Peyer's patch (tissue), 4 donors: ENCODE data around the gene FAM200A. TPM values are rescaled to one million over a fixed set of nuclear protein-coding genes. Genes with fewer than 3 reads are reported as not detected.
"Not testable (repeated sequence)": the region's sequence is repeated elsewhere in the genome, so short reads cannot be mapped to it uniquely, and the experiment has no call there.

Experiments
- DNase-seq, 3 donors: peaks; one replicate each; pipeline ENCODE4 v3.0.0-alpha.2; 2017 to 2019
- H3K27ac ChIP-seq, 4 donors: fragments of 200-600 bp; sonication (generic); one replicate each; pipeline ENCODE4 v1.5.1; 2016 to 2019
- H3K27me3 ChIP-seq, 2 donors: fragments of 200-600 bp; sonication (generic); one replicate each; pipeline ENCODE4 v1.5.1; 2019
- H3K36me3 ChIP-seq, 3 donors: fragments of 200-600 bp; sonication (generic); one replicate each; pipeline ENCODE4 v1.5.1; 2016 to 2019
- H3K4me1 ChIP-seq, 4 donors: fragments of 200-600 bp; sonication (generic); one replicate each; pipeline ENCODE4 v1.5.1; 2016 to 2019
- H3K4me3 ChIP-seq, 4 donors: fragments of 200-600 bp; sonication (generic); 1 replicate in 3 of 4; 2 replicates in 1 of 4; pipeline ENCODE4 v1.5.1; 2016 to 2019; ENCODE audit warnings: mild to moderate bottlenecking in 1 of 4
- H3K9me3 ChIP-seq, 4 donors: fragments of 200-600 bp; sonication (generic); one replicate each; pipeline ENCODE4 v1.5.1; 2016 to 2019; ENCODE audit warnings: mild to moderate bottlenecking in 1 of 4
- POLR2A ChIP-seq, 2 donors: fragments of 450-650 bp; IDR thresholded peaks; one replicate each; pipeline ENCODE4 v1.5.1; 2017; ENCODE audit warnings: antibody characterized with exemption in 2 of 2, mild to moderate bottlenecking in 2 of 2, moderate library complexity in 2 of 2
- total RNA-seq, 4 donors: library from RNA; depleted of rRNA; stranded (reverse); fragments of >200 nt; gene quantifications; one replicate each; pipeline ENCODE4 v1.1.0, GENCODE V29; 2016
- TF ChIP-seq, protein P1 (sequence below), 6 experiments: fragments of 450-650 bp in 4 of 6; fragments of 200-600 bp in 2 of 6; sonication (generic) in 1 of 6; IDR thresholded peaks; one replicate each; pipeline ENCODE4 v1.5.1; 2017 to 2019; ENCODE audit warnings: antibody characterized with exemption in 6 of 6, mild to moderate bottlenecking in 3 of 6, moderate library complexity in 1 of 6

The FAM200A gene
- total RNA-seq, 4 donors from 2014 or later = 2.2 to 4.2 (median 2.6) TPM

DNA sequence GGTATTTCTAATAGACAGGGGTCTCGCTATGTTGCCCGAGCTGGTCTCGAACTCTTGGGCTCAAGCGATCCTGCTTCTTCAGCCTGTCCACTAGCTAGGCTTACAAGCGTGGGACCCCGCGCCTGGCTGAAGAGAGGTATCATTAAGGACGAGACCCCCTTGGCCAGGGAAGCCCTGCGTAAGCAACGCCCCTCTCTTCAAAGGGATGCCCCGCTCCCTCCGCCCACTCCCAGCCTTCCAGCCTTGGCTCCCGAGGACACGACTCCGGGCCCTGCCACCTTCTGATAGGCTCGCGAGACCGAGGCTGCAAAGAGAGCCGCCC, 47.7 kb downstream of the FAM200A start:
- peak overlapping the region; percentile 62 to 81 (median 78) for H3K4me3 ChIP-seq
- H3K9me3 ChIP-seq = no peaks in the 10 kb centered on the region
- no peaks in the 10 kb centered on the region for H3K36me3 ChIP-seq
- peaks cover 0 to 33% (median 8%) of the 10 kb centered on the region in 4 donors for H3K4me1 ChIP-seq
- DNase-seq = no peak
- H3K27me3 ChIP-seq = no peaks in the 10 kb centered on the region
- H3K27ac ChIP-seq = peak overlapping the region; percentile 86 to 94 (median 90)
- TF ChIP-seq, protein P1, sequence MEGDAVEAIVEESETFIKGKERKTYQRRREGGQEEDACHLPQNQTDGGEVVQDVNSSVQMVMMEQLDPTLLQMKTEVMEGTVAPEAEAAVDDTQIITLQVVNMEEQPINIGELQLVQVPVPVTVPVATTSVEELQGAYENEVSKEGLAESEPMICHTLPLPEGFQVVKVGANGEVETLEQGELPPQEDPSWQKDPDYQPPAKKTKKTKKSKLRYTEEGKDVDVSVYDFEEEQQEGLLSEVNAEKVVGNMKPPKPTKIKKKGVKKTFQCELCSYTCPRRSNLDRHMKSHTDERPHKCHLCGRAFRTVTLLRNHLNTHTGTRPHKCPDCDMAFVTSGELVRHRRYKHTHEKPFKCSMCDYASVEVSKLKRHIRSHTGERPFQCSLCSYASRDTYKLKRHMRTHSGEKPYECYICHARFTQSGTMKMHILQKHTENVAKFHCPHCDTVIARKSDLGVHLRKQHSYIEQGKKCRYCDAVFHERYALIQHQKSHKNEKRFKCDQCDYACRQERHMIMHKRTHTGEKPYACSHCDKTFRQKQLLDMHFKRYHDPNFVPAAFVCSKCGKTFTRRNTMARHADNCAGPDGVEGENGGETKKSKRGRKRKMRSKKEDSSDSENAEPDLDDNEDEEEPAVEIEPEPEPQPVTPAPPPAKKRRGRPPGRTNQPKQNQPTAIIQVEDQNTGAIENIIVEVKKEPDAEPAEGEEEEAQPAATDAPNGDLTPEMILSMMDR (IDR thresholded peaks at IDR 0.05) = no peak
- no peak for TF ChIP-seq POLR2A (IDR thresholded peaks at IDR 0.05)

DNA sequence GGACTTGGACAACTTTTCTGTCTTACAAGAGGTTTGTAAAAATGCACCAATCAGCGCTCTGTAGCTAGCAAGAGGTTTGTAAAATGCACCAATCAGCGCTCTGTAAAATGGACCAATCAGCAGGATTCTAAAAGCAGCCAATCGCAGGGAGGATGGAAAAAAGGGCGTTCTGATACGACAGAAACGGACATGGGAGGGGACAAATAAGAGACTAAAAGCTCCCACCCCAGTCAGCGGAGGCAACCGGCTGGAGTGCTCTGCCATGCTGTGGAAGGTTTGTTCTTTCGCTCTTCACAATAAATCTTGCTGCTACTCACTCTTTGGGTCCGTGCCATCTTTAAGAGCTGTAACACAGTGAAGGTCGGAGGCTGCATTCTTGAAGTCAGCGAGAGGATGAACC, 50.7 kb downstream of the FAM200A start:
- not testable (repeated sequence) for DNase-seq, H3K27me3 ChIP-seq, H3K9me3 ChIP-seq, H3K27ac ChIP-seq, H3K36me3 ChIP-seq, H3K4me3 ChIP-seq
- peaks cover 2 to 34% (median 17%) of the 10 kb centered on the region in 4 donors for H3K4me1 ChIP-seq

DNA sequence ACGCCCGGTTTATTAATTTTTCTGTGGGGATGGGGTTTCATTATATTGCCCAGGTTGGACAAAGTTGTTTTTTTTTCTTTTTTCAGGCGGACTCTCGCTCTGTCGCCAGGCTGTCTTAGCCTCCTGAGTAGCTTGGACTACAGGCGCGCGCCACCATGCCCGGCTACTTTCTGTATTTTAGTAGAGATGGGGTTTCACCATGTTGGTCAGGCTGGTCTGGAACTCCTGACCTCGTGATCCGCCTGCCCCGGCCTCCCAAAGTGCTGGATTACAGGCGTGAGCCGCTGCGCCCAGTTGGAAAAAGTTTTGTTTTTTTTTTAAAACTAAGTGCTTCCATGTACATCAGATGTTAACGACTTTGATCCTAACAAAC, 51.3 kb downstream of the FAM200A start:
- Histone ChIP-seq H3K4me1 (peaks cover 2 to 28% (median 14%) of the 10 kb centered on the region in 4 donors), H3K9me3 (no peaks in the 10 kb centered on the region), H3K27me3 (no peaks in the 10 kb centered on the region), H3K27ac (peak overlapping the region; percentile 93 to 99 (median 98)), H3K36me3 (peaks cover 0 to 11% (median 0%) of the 10 kb centered on the region in 3 donors), H3K4me3 (peak overlapping the region; percentile 73 to 98 (median 86))
- no peak for DNase-seq
- TF ChIP-seq, protein P1 (IDR thresholded peaks at IDR 0.05) = no peak
- no peak for TF ChIP-seq POLR2A (IDR thresholded peaks at IDR 0.05)

DNA sequence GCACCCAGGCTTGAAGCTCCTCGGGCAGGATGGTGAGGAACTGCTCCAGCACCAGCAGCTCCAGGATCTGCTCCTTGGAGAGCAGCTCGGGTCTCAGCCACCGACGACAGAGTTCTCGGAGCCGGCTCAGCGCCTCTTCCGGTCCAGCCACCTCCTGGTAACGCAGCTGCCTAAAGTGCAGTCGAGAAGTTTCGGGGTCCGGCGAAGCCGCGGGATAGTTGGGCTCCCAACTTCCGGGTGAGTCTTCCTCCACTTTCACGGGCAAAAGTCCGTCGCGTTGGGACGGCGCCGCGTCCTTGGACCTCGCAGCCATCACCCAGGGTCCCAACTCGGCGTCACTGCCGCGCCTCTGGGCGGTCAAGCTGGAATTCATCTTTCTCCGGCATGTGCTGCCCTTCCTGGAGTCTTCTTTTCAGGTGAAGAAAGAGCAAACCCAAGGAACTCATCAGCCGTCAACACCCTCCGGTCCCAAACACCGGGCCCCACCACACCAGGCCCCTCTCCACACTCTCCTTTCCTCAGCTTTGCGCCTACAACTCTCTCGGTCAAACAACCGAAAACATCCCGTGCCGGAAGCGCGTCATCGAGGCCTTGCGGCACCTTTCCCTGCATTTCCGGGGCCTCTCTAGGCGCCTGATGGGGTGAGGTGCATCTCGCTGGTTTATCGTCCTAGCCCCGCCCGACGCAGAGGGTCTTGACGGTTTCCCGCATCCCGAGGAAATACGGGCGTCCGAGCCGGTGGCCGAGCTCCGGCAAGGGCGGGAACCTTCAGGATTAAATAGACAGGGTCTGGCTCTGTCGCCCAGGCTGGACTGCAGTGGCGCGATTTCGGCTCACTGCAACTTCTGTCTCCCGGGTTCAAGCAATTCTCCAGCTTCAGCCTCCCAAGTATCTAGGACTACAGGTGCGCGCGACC, 51.9 kb downstream of the FAM200A start, which contains the start of gene ZNF394:
Gene ZNF394 (minus strand): TSS at position 561 of the 916 bp plus-strand sequence. CDS start 188 bp downstream, at position 373.
- TF ChIP-seq, protein P1 (IDR thresholded peaks at IDR 0.05) = peak in 1 of 6 experiments; percentile 10
- TF ChIP-seq POLR2A (IDR thresholded peaks at IDR 0.05) = peak; percentile 71 to 73
- peak; percentile 92 to 97 (median 94) for DNase-seq
- no peaks in the 10 kb centered on the region for H3K27me3 ChIP-seq
- H3K9me3 ChIP-seq = peaks cover 0 to 3% (median 0%) of the 10 kb centered on the region in 4 donors
- H3K36me3 ChIP-seq = peaks cover 0 to 18% (median 0%) of the 10 kb centered on the region in 3 donors
- H3K27ac ChIP-seq = peak within 1 kb of the TSS; percentile 93 to 99 (median 98)
- peak within 1 kb of the TSS; percentile 73 to 98 (median 86) for H3K4me3 ChIP-seq
- H3K4me1 ChIP-seq = peaks cover 2 to 26% (median 13%) of the 10 kb centered on the region in 4 donors

DNA sequence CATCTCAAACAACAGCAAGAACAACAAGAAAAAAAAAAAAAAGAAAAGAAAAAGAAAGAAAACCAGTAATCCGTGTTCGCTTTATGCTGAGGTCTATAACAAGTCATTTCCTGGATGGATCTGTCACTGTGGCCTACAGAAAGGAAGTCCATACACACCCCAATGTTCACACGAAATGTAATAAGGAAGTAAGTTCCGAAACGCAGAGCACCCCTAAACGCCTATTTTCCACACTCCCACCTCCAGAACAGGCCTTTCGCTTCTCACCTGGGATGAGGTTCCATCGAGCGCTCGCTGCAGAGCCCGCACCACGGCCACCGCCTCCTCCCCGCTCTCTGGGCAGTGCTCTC, 52.6 kb downstream of the FAM200A start:
- no peak for DNase-seq
- peaks cover 2 to 26% (median 13%) of the 10 kb centered on the region in 4 donors for H3K4me1 ChIP-seq
- peak overlapping the region; percentile 73 to 98 (median 86) for H3K4me3 ChIP-seq
- H3K9me3 ChIP-seq = peaks cover 0 to 9% (median under 1%) of the 10 kb centered on the region in 4 donors
- TF ChIP-seq POLR2A (IDR thresholded peaks at IDR 0.05) = no peak
- TF ChIP-seq, protein P1 (IDR thresholded peaks at IDR 0.05) = no peak
- H3K36me3 ChIP-seq = peaks cover 0 to 24% (median 0%) of the 10 kb centered on the region in 3 donors
- no peaks in the 10 kb centered on the region for H3K27me3 ChIP-seq
- H3K27ac ChIP-seq = peak overlapping the region; percentile 93 to 99 (median 98)

DNA sequence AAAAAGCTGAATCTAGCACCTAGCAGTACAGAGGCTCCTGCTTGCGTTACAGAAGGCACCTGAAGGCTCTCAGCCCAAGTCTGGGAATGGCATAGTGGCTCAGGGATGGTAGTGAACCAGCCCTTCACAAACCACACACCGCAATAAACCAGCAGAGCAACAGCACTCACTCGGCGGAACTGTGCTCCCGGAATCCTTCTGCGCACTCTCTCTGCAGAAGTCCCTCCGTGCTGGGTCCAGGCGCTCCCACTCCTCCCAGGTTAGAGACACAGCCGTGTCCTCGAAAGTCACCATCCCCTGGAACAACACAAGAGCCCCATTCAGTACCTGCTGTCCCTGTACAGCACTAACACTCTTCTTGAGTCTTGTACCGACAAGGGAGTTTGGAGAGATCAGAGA, 53.4 kb downstream of the FAM200A start:
- no peak for DNase-seq

More for the DNA sequence above, 53.4 kb downstream of the FAM200A start:
- Histone ChIP-seq H3K27ac (peak overlapping the region in 3 of 4 donors; percentile 97 to 99 (median 98)), H3K4me3 (peak overlapping the region; percentile 73 to 98 (median 86)), H3K4me1 (peaks cover 2 to 26% (median 13%) of the 10 kb centered on the region in 4 donors), H3K27me3 (no peaks in the 10 kb centered on the region), H3K9me3 (peaks cover 0 to 17% (median 4%) of the 10 kb centered on the region in 4 donors), H3K36me3 (peaks cover 0 to 32% (median 3%) of the 10 kb centered on the region in 3 donors)
- TF ChIP-seq, protein P1 (IDR thresholded peaks at IDR 0.05) = no peak
- TF ChIP-seq POLR2A (IDR thresholded peaks at IDR 0.05) = no peak
